Psoas muscle (tissue), 8 donors: ENCODE results near the gene SLC25A22. TPM values are rescaled to one million over a fixed set of nuclear protein-coding genes. Genes with fewer than 3 reads are reported as not detected.

Experiments
- ATAC-seq, 4 donors: fragments of 200-7000 bp; cut with Tn5 transposase; one replicate each; pipeline ENCODE4 v1.9.1; 2020; ENCODE audit warnings: moderate library complexity in 3 of 4, mild to moderate bottlenecking in 2 of 4
- DNase-seq, 2 donors: peaks; one replicate each; pipeline ENCODE4 v3.0.0-alpha.2; 2020
- H3K27ac ChIP-seq: fragments of 200-600 bp; one replicate; pipeline ENCODE4 v1.8.0; 2022
- H3K27me3 ChIP-seq, 3 donors: fragments of 200-600 bp in 1 of 3; one replicate each; pipeline versions ENCODE4 v1.6.1 to v1.8.0; 2013 to 2022; ENCODE audit warnings: low read length in 2 of 3, mild to moderate bottlenecking in 2 of 3, moderate library complexity in 1 of 3; ENCODE audit not compliant: insufficient read depth in 3 of 3
- H3K36me3 ChIP-seq, 2 donors: fragments of 200-600 bp in 1 of 2; one replicate each; pipeline versions ENCODE4 v1.6.1 to v1.8.0; 2013 to 2022; ENCODE audit warnings: low read depth in 1 of 2, mild to moderate bottlenecking in 1 of 2, moderate library complexity in 1 of 2; ENCODE audit not compliant: insufficient read depth in 1 of 2
- H3K4me1 ChIP-seq: fragments of 200-600 bp; one replicate; pipeline ENCODE4 v1.8.0; 2022
- H3K4me3 ChIP-seq: fragments of 200-600 bp; one replicate; pipeline ENCODE4 v1.8.0; 2022; ENCODE audit warnings: mild to moderate bottlenecking
- H3K9me3 ChIP-seq: fragments of 200-600 bp; one replicate; pipeline ENCODE4 v1.8.0; 2022
- WGBS, 3 donors: extraction: QIAGEN DNeasy Blood & Tissue Kit; methylation state at CpG; one replicate each; pipeline versions ENCODE4 v1.1.6 to v1.1.7; 2013; 5-methylcytosine and 5-hydroxymethylcytosine counted together
- intact Hi-C, 2 donors: fragments of 100-400 bp; cut with DNase I; formaldehyde crosslinking; loops; one replicate each; pipeline versions ENCODE4 v1.11.0 to v1.14.2; 2022
- polyA plus RNA-seq, 3 donors: library from polyadenylated mRNA; stranded (reverse); fragments of 200-250 nt; gene quantifications; one replicate each; pipeline ENCODE4 v1.2.3, GENCODE V29; 2013
- total RNA-seq, 4 donors: library from RNA; stranded (reverse); fragmentation: NEBNext Ultra II Directional in 2 of 4; extraction: Animal tissue kit (Norgen Biotek cat#: 25700) in 2 of 4; gene quantifications; one replicate each; pipeline versions ENCODE4 v1.2.1 to v1.2.4, GENCODE V29; 2021 to 2023
- TF ChIP-seq, protein P1 (sequence below): fragments of 200-600 bp; IDR thresholded peaks from one replicate; pipeline ENCODE4 v1.8.0; 2022; ENCODE audit warnings: antibody characterized with exemption
- donor health status: healthy with polysubstance abuse.
- donor health status: DM: no; HTN: no; CAD: no; lungs with moderate emphysema.
- donor health status: Bipolar disorder and iron deficiency.
- donor health status: healthy.
- donor health status: DM: yes; HTN: yes; CAD: no.
- donor health status: DM: no; HTN: no; CAD: no.
- donor health status: DM: no; HTN: no; CAD: no.
- donor health status: DM: yes; HTN: yes; CAD: no.

The SLC25A22 gene
- total and polyA plus RNA-seq, 7 donors = 0.49 to 4.3 (median 1.6) TPM

DNA sequence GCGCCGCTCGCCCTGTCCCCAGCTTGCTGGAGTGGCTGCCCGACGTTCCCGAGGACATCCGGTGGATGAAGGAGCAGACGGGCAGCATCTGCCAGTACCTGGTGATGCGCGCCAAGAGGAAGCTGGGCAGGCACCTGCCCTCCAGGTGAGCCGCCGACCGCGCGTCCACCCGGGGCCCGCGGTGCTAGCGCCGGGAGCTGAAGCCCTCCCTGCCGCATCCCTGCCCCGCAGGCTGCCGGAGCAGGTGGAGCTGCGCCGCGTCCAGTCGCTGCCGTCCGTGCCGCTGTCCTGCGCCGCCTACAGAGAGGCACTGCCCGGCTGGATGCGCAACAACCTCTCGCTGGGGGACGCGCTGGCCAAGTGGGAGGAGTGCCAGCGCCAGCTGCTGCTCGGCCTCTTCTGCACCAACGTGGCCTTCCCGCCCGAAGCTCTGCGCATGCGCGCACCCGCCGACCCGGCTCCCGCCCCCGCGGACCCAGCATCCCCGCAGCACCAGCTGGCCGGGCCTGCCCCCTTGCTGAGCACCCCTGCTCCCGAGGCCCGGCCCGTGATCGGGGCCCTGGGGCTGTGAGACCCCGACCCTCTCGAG lies 26.3 kb upstream of the SLC25A22 start:
- H3K27ac ChIP-seq = peak overlapping the region; percentile 55
- peak in 2 of 4 donors; percentile 16 to 25 for ATAC-seq
- peaks cover 0 to 25% (median 7%) of the 10 kb centered on the region in 3 donors for H3K27me3 ChIP-seq
- intact Hi-C loops = no loop called here
- peaks cover 47% of the 10 kb centered on the region for H3K4me1 ChIP-seq
- peak; percentile 63 to 83 for DNase-seq
- no peaks in the 10 kb centered on the region for H3K9me3 ChIP-seq
- peaks cover 0 to 43% of the 10 kb centered on the region in 2 donors for H3K36me3 ChIP-seq
- 53 to 56% (median 54%) methylated on average over 48 to 59 of the region's 59 CpGs for WGBS, 3 donors
- no peak overlapping the region for H3K4me3 ChIP-seq
- TF ChIP-seq, protein P1, sequence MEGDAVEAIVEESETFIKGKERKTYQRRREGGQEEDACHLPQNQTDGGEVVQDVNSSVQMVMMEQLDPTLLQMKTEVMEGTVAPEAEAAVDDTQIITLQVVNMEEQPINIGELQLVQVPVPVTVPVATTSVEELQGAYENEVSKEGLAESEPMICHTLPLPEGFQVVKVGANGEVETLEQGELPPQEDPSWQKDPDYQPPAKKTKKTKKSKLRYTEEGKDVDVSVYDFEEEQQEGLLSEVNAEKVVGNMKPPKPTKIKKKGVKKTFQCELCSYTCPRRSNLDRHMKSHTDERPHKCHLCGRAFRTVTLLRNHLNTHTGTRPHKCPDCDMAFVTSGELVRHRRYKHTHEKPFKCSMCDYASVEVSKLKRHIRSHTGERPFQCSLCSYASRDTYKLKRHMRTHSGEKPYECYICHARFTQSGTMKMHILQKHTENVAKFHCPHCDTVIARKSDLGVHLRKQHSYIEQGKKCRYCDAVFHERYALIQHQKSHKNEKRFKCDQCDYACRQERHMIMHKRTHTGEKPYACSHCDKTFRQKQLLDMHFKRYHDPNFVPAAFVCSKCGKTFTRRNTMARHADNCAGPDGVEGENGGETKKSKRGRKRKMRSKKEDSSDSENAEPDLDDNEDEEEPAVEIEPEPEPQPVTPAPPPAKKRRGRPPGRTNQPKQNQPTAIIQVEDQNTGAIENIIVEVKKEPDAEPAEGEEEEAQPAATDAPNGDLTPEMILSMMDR = no peak

- Histone ChIP-seq H3K27me3 (peaks cover 0 to 17% (median 7%) of the 10 kb centered on the region in 3 donors), H3K4me3 (no peak overlapping the region), H3K27ac (peak overlapping the region; percentile 55), H3K36me3 (peaks cover 0 to 43% of the 10 kb centered on the region in 2 donors), H3K9me3 (no peaks in the 10 kb centered on the region), H3K4me1 (peaks cover 44% of the 10 kb centered on the region)
- TF ChIP-seq, protein P1 = no peak
- DNase-seq (no peak), ATAC-seq (no peak)
- intact Hi-C loops = no loop called here
- 83 to 85% (median 84%) methylated on average over 39 to 53 of the region's 53 CpGs for WGBS, 3 donors
These were observed 25.6 kb upstream of the SLC25A22 start for GRCh38 chr11:823441-824291.

- ATAC-seq (no peak), DNase-seq (peak; percentile 57 to 78)
- H3K4me3 ChIP-seq = peak overlapping the region; percentile 88
- intact Hi-C loops = no loop called here
- H3K27me3 ChIP-seq = peaks cover 0 to 12% (median 0%) of the 10 kb centered on the region in 3 donors
- peaks cover 37% of the 10 kb centered on the region for H3K4me1 ChIP-seq
- no peaks in the 10 kb centered on the region for H3K9me3 ChIP-seq
- TF ChIP-seq, protein P1 = no peak
- peaks cover 0 to 43% of the 10 kb centered on the region in 2 donors for H3K36me3 ChIP-seq
- WGBS, 3 donors = 31 to 46% (median 38%) methylated on average over 20 to 22 of the region's 22 CpGs
- H3K27ac ChIP-seq = peak overlapping the region; percentile 96
These were observed 23.7 kb upstream of the SLC25A22 start for GRCh38 chr11:821512-822371.

GRCh38 chr11:820655-821511 lies 22.8 kb upstream of the SLC25A22 start:
- H3K27ac ChIP-seq = peak overlapping the region; percentile 96
- peaks cover 37% of the 10 kb centered on the region for H3K4me1 ChIP-seq
- WGBS, 3 donors = 17 to 33% (median 22%) methylated on average over 11 of the region's 11 CpGs
- H3K9me3 ChIP-seq = no peaks in the 10 kb centered on the region
- H3K27me3 ChIP-seq = peaks cover 0 to 7% (median 0%) of the 10 kb centered on the region in 3 donors
- DNase-seq (peak; percentile 90 to 95), ATAC-seq (peak; percentile 72 to 78 (median 76))
- TF ChIP-seq, protein P1 = no peak
- H3K4me3 ChIP-seq = peak overlapping the region; percentile 88
- intact Hi-C loops = no loop called here
- peaks cover 0 to 43% of the 10 kb centered on the region in 2 donors for H3K36me3 ChIP-seq
